ENCODE results near the gene CPAMD8. TPM values are rescaled to one million over a fixed set of nuclear protein-coding genes. Genes with fewer than 3 reads are reported as not detected.

The CPAMD8 gene
- total RNA-seq, 2 donors from 2014 or later, result 2.0 to 5.2 TPM

- 92 to 96% methylated on average over 12 to 20 of the region's 20 CpGs for WGBS, 2 donors
These were observed 166.5 kb downstream of the CPAMD8 start for GRCh38 chr19:16860118-16860517.

GRCh38 chr19:16859626-16860025, 167.0 kb downstream of the CPAMD8 start:
- no peak for DNase-seq
- TF ChIP-seq CTCF (IDR thresholded peaks at IDR 0.05), result no peak
- TF ChIP-seq POLR2A (IDR thresholded peaks at IDR 0.05), result no peak
- intact Hi-C loops (cut with DNase I), result no loop called here

More at GRCh38 chr19:16860118-16860517, 166.5 kb downstream of the CPAMD8 start:
- H3K27ac ChIP-seq, result no peak overlapping the region
- H3K4me1 ChIP-seq, result no peaks in the 10 kb centered on the region
- TF ChIP-seq CTCF (IDR thresholded peaks at IDR 0.05) (no peak), POLR2A (IDR thresholded peaks at IDR 0.05) (no peak)
- no peak for DNase-seq
- H3K36me3 ChIP-seq (replicated peaks in 1 of 2; ENCODE audit: insufficient read depth in 1 of 2, low read depth in 2 of 2), result peaks cover 0 to 13% of the 10 kb centered on the region in 2 donors
- no peaks in the 10 kb centered on the region for H3K9me3 ChIP-seq
- intact Hi-C loops (cut with DNase I), result no loop called here
- no peak overlapping the region for H3K4me3 ChIP-seq
- no peak for ATAC-seq
- H3K27me3 ChIP-seq, result no peaks in the 10 kb centered on the region

GRCh38 chr19:16856091-16856490, 170.5 kb downstream of the CPAMD8 start:
- no peaks in the 10 kb centered on the region for H3K4me1 ChIP-seq
- H3K27me3 ChIP-seq, result no peaks in the 10 kb centered on the region
- DNase-seq (no peak), ATAC-seq (no peak)
- peaks cover 5 to 17% of the 10 kb centered on the region in 2 donors for H3K36me3 ChIP-seq (replicated peaks in 1 of 2; ENCODE audit: insufficient read depth in 1 of 2, low read depth in 2 of 2)
- no peak overlapping the region for H3K27ac ChIP-seq
- WGBS, 2 donors, result 86 to 95% methylated on average over 9 of the region's 9 CpGs
- intact Hi-C loops (cut with DNase I), result no loop called here
- no peak for TF ChIP-seq POLR2A (IDR thresholded peaks at IDR 0.05)
- no peak for TF ChIP-seq CTCF (IDR thresholded peaks at IDR 0.05)
- no peaks in the 10 kb centered on the region for H3K9me3 ChIP-seq
- no peak overlapping the region for H3K4me3 ChIP-seq

More at GRCh38 chr19:16859626-16860025, 167.0 kb downstream of the CPAMD8 start:
- no peak for ATAC-seq
- 93 to 94% methylated on average over 4 to 7 of the region's 7 CpGs for WGBS, 2 donors
- no peaks in the 10 kb centered on the region for H3K4me1 ChIP-seq
- no peaks in the 10 kb centered on the region for H3K27me3 ChIP-seq
- no peaks in the 10 kb centered on the region for H3K9me3 ChIP-seq
- H3K4me3 ChIP-seq, result no peak overlapping the region
- no peak overlapping the region for H3K27ac ChIP-seq
- peaks cover 0 to 13% of the 10 kb centered on the region in 2 donors for H3K36me3 ChIP-seq (replicated peaks in 1 of 2; ENCODE audit: insufficient read depth in 1 of 2, low read depth in 2 of 2)

GRCh38 chr19:16853066-16853465, 173.5 kb downstream of the CPAMD8 start:
- ATAC-seq, result no peak
- peaks cover 11 to 23% of the 10 kb centered on the region in 2 donors for H3K36me3 ChIP-seq (replicated peaks in 1 of 2; ENCODE audit: insufficient read depth in 1 of 2, low read depth in 2 of 2)
- WGBS, 2 donors, result 94% methylated on average over 3 to 7 of the region's 7 CpGs
- H3K4me1 ChIP-seq, result no peaks in the 10 kb centered on the region
- H3K27me3 ChIP-seq, result no peaks in the 10 kb centered on the region
- H3K27ac ChIP-seq, result no peak overlapping the region
- no peak for DNase-seq
- no peaks in the 10 kb centered on the region for H3K9me3 ChIP-seq
- H3K4me3 ChIP-seq, result no peak overlapping the region
- intact Hi-C loops (cut with DNase I), result loop anchor here (5.0 kb wide), 1 partner anchor 321 kb away; no protein-coding TSS in a partner anchor
- TF ChIP-seq CTCF (IDR thresholded peaks at IDR 0.05) (no peak), POLR2A (IDR thresholded peaks at IDR 0.05) (no peak)

- Histone ChIP-seq H3K36me3 (replicated peaks in 1 of 2; ENCODE audit: insufficient read depth in 1 of 2, low read depth in 2 of 2) (peaks cover 18 to 34% of the 10 kb centered on the region in 2 donors), H3K4me3 (no peak overlapping the region), H3K27ac (no peak overlapping the region), H3K9me3 (no peaks in the 10 kb centered on the region), H3K4me1 (no peaks in the 10 kb centered on the region), H3K27me3 (no peaks in the 10 kb centered on the region)
- TF ChIP-seq POLR2A (IDR thresholded peaks at IDR 0.05), result no peak
- TF ChIP-seq CTCF (IDR thresholded peaks at IDR 0.05), result no peak
- ATAC-seq (no peak), DNase-seq (no peak)
- WGBS, 2 donors, result 94 to 99% methylated on average over 20 to 33 of the region's 33 CpGs
- intact Hi-C loops (cut with DNase I), result loop anchor here (5.0 kb wide), 1 partner anchor 319 kb away; no protein-coding TSS in a partner anchor
These were observed 175.4 kb downstream of the CPAMD8 start for GRCh38 chr19:16851031-16851712.

Data from body of pancreas (tissue), 4 donors.